Activated CD4-positive, CD25-positive, alpha-beta regulatory T cell treated with anti-CD3 and anti-CD28 coated beads, Interleukin-2, amount 50 U/mL, for 24 hours (primary cell): ENCODE data around the gene LIPC.
"Not testable (repeated sequence)": the region's sequence is repeated elsewhere in the genome, so short reads cannot be mapped to it uniquely, and the experiment has no call there.

Source experiments
- ATAC-seq, 2 donors: fragments of 150-1000 bp; cut with Tn5 transposase; one replicate each; pipeline ENCODE4 v1.10.0; 2021; ENCODE audit warnings: mild to moderate bottlenecking in 1 of 2, moderate library complexity in 1 of 2

LIPC gene

GRCh38 chr15:58593870-58594269 lies 162.1 kb downstream of the LIPC start:
- ATAC-seq, result no peak

GRCh38 chr15:58594898-58595297 lies 163.1 kb downstream of the LIPC start:
- ATAC-seq, result peak in 1 of 2 donors; percentile 33

- no peak for ATAC-seq
Observed at GRCh38 chr15:58595516-58596263, 163.9 kb downstream of the LIPC start.

- ATAC-seq, result no peak
Observed at GRCh38 chr15:58597943-58598828, 166.4 kb downstream of the LIPC start.

GRCh38 chr15:58598829-58599210 lies 167.0 kb downstream of the LIPC start:
- no peak for ATAC-seq

- no peak for ATAC-seq
Observed at GRCh38 chr15:58602823-58603222, 171.0 kb downstream of the LIPC start.

- ATAC-seq, result not testable (repeated sequence)
Observed at GRCh38 chr15:58603927-58604326, 172.1 kb downstream of the LIPC start.

- ATAC-seq, result no peak
Observed at GRCh38 chr15:58604455-58604923, 172.7 kb downstream of the LIPC start.

GRCh38 chr15:58605931-58606530 lies 174.2 kb downstream of the LIPC start:
- ATAC-seq, result no peak

GRCh38 chr15:58606577-58607080 lies 174.8 kb downstream of the LIPC start:
- no peak for ATAC-seq

- ATAC-seq, result peak; percentile 61 to 72
Observed at GRCh38 chr15:58608129-58608590, 176.4 kb downstream of the LIPC start.

GRCh38 chr15:58608711-58609110 lies 176.9 kb downstream of the LIPC start:
- no peak for ATAC-seq

- no peak for ATAC-seq
Observed at GRCh38 chr15:58611731-58612676, 180.2 kb downstream of the LIPC start.

GRCh38 chr15:58616171-58616570 lies 184.4 kb downstream of the LIPC start:
- ATAC-seq, result no peak
